Progenitor cell of endocrine pancreas (in vitro differentiated cells): ENCODE data around the gene SPTLC3. TPM values are rescaled to one million over a fixed set of nuclear protein-coding genes. Genes with fewer than 3 reads are reported as not detected.

Source experiments
- DNase-seq: peaks from one replicate; pipeline ENCODE4 v3.0.0; 2021; ENCODE audit warnings: low spot score; ENCODE audit not compliant: unreplicated experiment
- H3K27ac Mint-ChIP-seq: 2 replicates; pipeline ENCODE4 v1.8.0; 2021; ENCODE audit warnings: mild to moderate bottlenecking, moderate library complexity, mixed read lengths
- H3K27me3 Mint-ChIP-seq: 2 replicates; pipeline ENCODE4 v1.8.0; 2021; ENCODE audit warnings: mixed read lengths
- H3K36me3 Mint-ChIP-seq: 2 replicates; pipeline ENCODE4 v1.8.0; 2022; ENCODE audit warnings: mixed read lengths; ENCODE audit not compliant: insufficient read depth
- H3K4me1 Mint-ChIP-seq: 2 replicates; pipeline ENCODE4 v1.8.0; 2021; ENCODE audit warnings: low read depth, mixed read lengths
- H3K4me3 Mint-ChIP-seq: 2 replicates; pipeline ENCODE4 v1.8.0; 2021; ENCODE audit warnings: low read depth, mild to moderate bottlenecking, moderate library complexity, mixed read lengths
- H3K9me3 Mint-ChIP-seq: 2 replicates; pipeline ENCODE4 v1.8.0; 2021; ENCODE audit warnings: low read depth, mixed read lengths
- CTCF ChIP-seq: fragments of 200-600 bp; sonication (generic); IDR thresholded peaks from one replicate; pipeline ENCODE4 v1.5.0; 2021; ENCODE audit warnings: antibody characterized with exemption, mild to moderate bottlenecking; ENCODE audit not compliant: unreplicated experiment
- total RNA-seq: library from RNA; stranded (reverse); gene quantifications from 2 replicates; pipeline ENCODE4 v1.2.1, GENCODE V29; 2021

SPTLC3 gene
- total RNA-seq, 1 donor from 2014 or later = 52.2 TPM

GRCh38 chr20:12984069-12984765, 24.6 kb upstream of the SPTLC3 start:
- Mint-ChIP-seq H3K9me3 (peaks cover 9% of the 10 kb centered on the region), H3K4me3 (no peak overlapping the region), H3K36me3 (no peaks in the 10 kb centered on the region), H3K27me3 (no peaks in the 10 kb centered on the region), H3K4me1 (peaks cover 15% of the 10 kb centered on the region), H3K27ac (no peak overlapping the region)
- no peak for DNase-seq
- no peak for TF ChIP-seq CTCF

GRCh38 chr20:12984863-12985262, 23.9 kb upstream of the SPTLC3 start:
- Mint-ChIP-seq H3K27me3 (no peaks in the 10 kb centered on the region), H3K27ac (no peak overlapping the region), H3K4me1 (peaks cover 15% of the 10 kb centered on the region), H3K36me3 (no peaks in the 10 kb centered on the region), H3K4me3 (no peak overlapping the region), H3K9me3 (peaks cover 6% of the 10 kb centered on the region)
- no peak for TF ChIP-seq CTCF
- no peak for DNase-seq

- H3K27ac Mint-ChIP-seq = no peak overlapping the region
- H3K27me3 Mint-ChIP-seq = no peaks in the 10 kb centered on the region
- no peaks in the 10 kb centered on the region for H3K36me3 Mint-ChIP-seq
- no peak for TF ChIP-seq CTCF
- DNase-seq = no peak
- no peaks in the 10 kb centered on the region for H3K9me3 Mint-ChIP-seq
- H3K4me1 Mint-ChIP-seq = peaks cover 20% of the 10 kb centered on the region
- H3K4me3 Mint-ChIP-seq = no peak overlapping the region
Measured at GRCh38 chr20:12987261-12987660, 21.5 kb upstream of the SPTLC3 start.

GRCh38 chr20:12989586-12990115, 19.1 kb upstream of the SPTLC3 start:
- no peak for TF ChIP-seq CTCF
- peaks cover under 1% of the 10 kb centered on the region for H3K9me3 Mint-ChIP-seq
- H3K4me3 Mint-ChIP-seq = no peak overlapping the region
- no peak for DNase-seq
- peaks cover 12% of the 10 kb centered on the region for H3K4me1 Mint-ChIP-seq
- H3K27ac Mint-ChIP-seq = no peak overlapping the region
- H3K27me3 Mint-ChIP-seq = no peaks in the 10 kb centered on the region
- H3K36me3 Mint-ChIP-seq = no peaks in the 10 kb centered on the region

- no peak for TF ChIP-seq CTCF
- Mint-ChIP-seq H3K36me3 (no peaks in the 10 kb centered on the region), H3K9me3 (peaks cover 6% of the 10 kb centered on the region), H3K27me3 (no peaks in the 10 kb centered on the region), H3K4me3 (no peak overlapping the region), H3K4me1 (peaks cover 22% of the 10 kb centered on the region), H3K27ac (no peak overlapping the region)
- DNase-seq = no peak
Measured at GRCh38 chr20:12997128-12997655, 11.6 kb upstream of the SPTLC3 start.
